PFSK-1 (cell line): ENCODE measurements around the gene TSPAN32.

ENCODE experiments used
- FOXP2 ChIP-seq: optimal IDR thresholded peaks from 2 replicates; pipeline ENCODE3; 2011; ENCODE audit warnings: borderline replicate concordance, control low read depth, inconsistent platforms; ENCODE audit not compliant: insufficient read depth; ENCODE audit errors: extremely low read length, extremely low read depth
- POLR2AphosphoS5 ChIP-seq: IDR thresholded peaks from 2 replicates; pipeline ENCODE4 v1.6.1; 2012; ENCODE audit warnings: low read depth, mild to moderate bottlenecking, control low read depth, low read length, moderate library complexity
- REST ChIP-seq, 2 experiments: IDR thresholded peaks; 2 replicates each; pipeline versions ENCODE4 v1.6.1 to v1.8.0; 2011 to 2012; ENCODE audit warnings: low read depth in 2 of 2, low read length in 2 of 2, control low read depth in 1 of 2, inconsistent platforms in 1 of 2, mild to moderate bottlenecking in 1 of 2, moderate library complexity in 1 of 2; ENCODE audit not compliant: insufficient read depth in 1 of 2
- SIN3A ChIP-seq: IDR thresholded peaks from 2 replicates; pipeline ENCODE4 v1.6.1; 2012; ENCODE audit warnings: mild to moderate bottlenecking, low read length, moderate library complexity, borderline replicate concordance; ENCODE audit not compliant: insufficient read depth
- TAF1 ChIP-seq: IDR thresholded peaks from 2 replicates; pipeline ENCODE4 v1.6.1; 2012; ENCODE audit warnings: low read length, control low read depth, borderline replicate concordance; ENCODE audit not compliant: insufficient read depth

- TF ChIP-seq POLR2AphosphoS5 (no peak), REST (IDR thresholded peaks at IDR 0.05; ENCODE audit: insufficient read depth in 1 of 2, low read depth in 2 of 2, low read length in 2 of 2) (no peak), TAF1 (no peak), SIN3A (no peak), FOXP2 (no peak)
Observed at GRCh38 chr11:2321311-2321683, 19.5 kb downstream of the TSPAN32 start.
